DND-41 (cell line): ENCODE data around the gene TSC2.

Experiments used
- CTCF ChIP-seq: IDR thresholded peaks from 2 replicates; pipeline ENCODE4 v1.5.1; 2012; ENCODE audit warnings: borderline replicate concordance, low read length, moderate library complexity, mild to moderate bottlenecking; ENCODE audit not compliant: poor library complexity, severe bottlenecking; ENCODE audit errors: extremely low read depth
- EZH2 ChIP-seq: IDR thresholded peaks from 3 replicates; pipeline ENCODE4 v1.6.1; 2012; ENCODE audit warnings: borderline replicate concordance, low read depth, mild to moderate bottlenecking, moderate library complexity, low read length, inconsistent platforms; ENCODE audit not compliant: severe bottlenecking

- TF ChIP-seq CTCF (no peak), EZH2 (no peak)
Measured at GRCh38 chr16:2082171-2082982, 34.6 kb downstream of the TSC2 start.
